T-helper 17 cell (primary cell): ENCODE data around the gene PTPRN2. TPM values are rescaled to one million over a fixed set of nuclear protein-coding genes. Genes with fewer than 3 reads are reported as not detected.
"Not testable (repeated sequence)": the region's sequence is repeated elsewhere in the genome, so short reads cannot be mapped to it uniquely, and the experiment has no call there.

Experiments
- ATAC-seq: fragments of 150-1000 bp; cut with Tn5 transposase; 2 replicates; pipeline ENCODE4 v1.10.0; 2021; ENCODE audit warnings: mild to moderate bottlenecking, moderate library complexity
- DNase-seq, 3 donors: peaks; one replicate each; pipeline versions ENCODE4 v3.0.0 to v3.0.0-alpha.2; 2020 to 2021
- H3K9me3 ChIP-seq: one replicate; pipeline ENCODE4 v1.7.0; 2013; ENCODE audit warnings: low read length, mild to moderate bottlenecking; ENCODE audit not compliant: control insufficient read depth, poor library complexity, severe bottlenecking
- H3K27ac Mint-ChIP-seq: one replicate; pipeline ENCODE4 v1.8.0; 2022; ENCODE audit warnings: mild to moderate bottlenecking, moderate library complexity, mixed read lengths
- H3K27me3 Mint-ChIP-seq: one replicate; pipeline ENCODE4 v1.8.0; 2022; ENCODE audit warnings: mixed read lengths
- H3K36me3 Mint-ChIP-seq: one replicate; pipeline ENCODE4 v1.8.0; 2022; ENCODE audit warnings: low read depth, mixed read lengths
- H3K4me1 Mint-ChIP-seq: one replicate; pipeline ENCODE4 v1.8.0; 2022; ENCODE audit warnings: mild to moderate bottlenecking, mixed read lengths
- H3K4me3 Mint-ChIP-seq: one replicate; pipeline ENCODE4 v1.8.0; 2022; ENCODE audit warnings: mild to moderate bottlenecking, moderate library complexity, mixed read lengths
- total RNA-seq, 4 donors: library from RNA in 2 of 4; stranded (reverse) in 2 of 4; gene quantifications; one replicate each; pipeline ENCODE4 v1.2.3 and lab custom pipeline; 2022 to 2026

Gene PTPRN2
- total RNA-seq, 2 donors from 2014 or later, result 0.42 to 0.57 TPM

- DNase-seq, ATAC-seq, H3K36me3 Mint-ChIP-seq, H3K27me3 Mint-ChIP-seq, H3K4me1 Mint-ChIP-seq, H3K4me3 Mint-ChIP-seq, H3K9me3 ChIP-seq, H3K27ac Mint-ChIP-seq: not testable (repeated sequence)
Observed at GRCh38 chr7:158336952-158337351, 250.7 kb downstream of the PTPRN2 start.

- not testable (repeated sequence) for ATAC-seq, H3K27me3 Mint-ChIP-seq, H3K36me3 Mint-ChIP-seq, H3K4me1 Mint-ChIP-seq, H3K4me3 Mint-ChIP-seq, H3K9me3 ChIP-seq, H3K27ac Mint-ChIP-seq, DNase-seq
Observed at GRCh38 chr7:158332516-158332915, 255.1 kb downstream of the PTPRN2 start.

GRCh38 chr7:158331826-158332450 is 255.7 kb downstream of the PTPRN2 start:
- H3K4me1 Mint-ChIP-seq, H3K9me3 ChIP-seq, H3K4me3 Mint-ChIP-seq, H3K36me3 Mint-ChIP-seq, H3K27ac Mint-ChIP-seq, H3K27me3 Mint-ChIP-seq, ATAC-seq, DNase-seq: not testable (repeated sequence)

GRCh38 chr7:158329686-158330085 is 257.9 kb downstream of the PTPRN2 start:
- ATAC-seq, result no peak
- Mint-ChIP-seq H3K4me1 (no peaks in the 10 kb centered on the region), H3K4me3 (no peak overlapping the region), H3K27me3 (no peaks in the 10 kb centered on the region), H3K36me3 (no peaks in the 10 kb centered on the region), H3K27ac (no peak overlapping the region)
- no peaks in the 10 kb centered on the region for H3K9me3 ChIP-seq
- no peak for DNase-seq

GRCh38 chr7:158329014-158329610 is 258.5 kb downstream of the PTPRN2 start:
- no peaks in the 10 kb centered on the region for H3K9me3 ChIP-seq
- ATAC-seq (no peak), DNase-seq (no peak)
- Mint-ChIP-seq H3K4me1 (no peaks in the 10 kb centered on the region), H3K27ac (no peak overlapping the region), H3K36me3 (no peaks in the 10 kb centered on the region), H3K4me3 (no peak overlapping the region), H3K27me3 (no peaks in the 10 kb centered on the region)

DNA sequence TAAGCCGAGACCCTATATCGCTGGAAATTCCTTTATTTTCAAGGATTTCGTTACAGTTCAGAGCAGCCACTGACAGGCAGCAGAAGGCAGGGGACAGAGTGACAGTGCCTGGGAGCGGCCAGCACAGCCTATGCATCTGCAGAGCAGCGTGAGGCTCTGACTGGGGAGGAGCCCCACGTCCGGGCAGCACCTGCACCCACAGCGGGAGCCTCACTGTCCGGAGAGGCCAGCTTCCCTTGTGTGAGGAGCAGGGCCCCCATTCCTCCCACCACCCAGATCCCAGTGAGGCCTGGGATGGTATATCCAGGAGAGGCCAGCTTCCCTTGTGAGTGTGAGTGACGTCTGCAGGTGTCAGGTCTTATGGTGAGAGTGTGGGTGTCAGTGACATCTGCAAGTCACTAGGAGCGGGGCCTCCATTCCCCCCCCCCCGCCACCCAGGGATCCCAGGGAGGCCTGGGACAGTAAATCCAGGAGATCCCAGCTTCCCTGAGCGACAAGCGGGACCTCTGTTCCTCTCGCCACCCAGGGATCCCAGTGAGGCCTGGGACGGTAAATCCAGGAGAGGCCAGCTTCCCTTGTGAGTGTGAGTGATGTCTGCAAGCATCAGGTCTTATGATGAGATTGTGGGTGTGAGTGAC is 259.1 kb downstream of the PTPRN2 start:
- Mint-ChIP-seq H3K4me1 (no peaks in the 10 kb centered on the region), H3K36me3 (no peaks in the 10 kb centered on the region), H3K27me3 (no peaks in the 10 kb centered on the region), H3K4me3 (no peak overlapping the region), H3K27ac (no peak overlapping the region)
- DNase-seq, result no peak
- ATAC-seq, result no peak
- no peaks in the 10 kb centered on the region for H3K9me3 ChIP-seq

DNA sequence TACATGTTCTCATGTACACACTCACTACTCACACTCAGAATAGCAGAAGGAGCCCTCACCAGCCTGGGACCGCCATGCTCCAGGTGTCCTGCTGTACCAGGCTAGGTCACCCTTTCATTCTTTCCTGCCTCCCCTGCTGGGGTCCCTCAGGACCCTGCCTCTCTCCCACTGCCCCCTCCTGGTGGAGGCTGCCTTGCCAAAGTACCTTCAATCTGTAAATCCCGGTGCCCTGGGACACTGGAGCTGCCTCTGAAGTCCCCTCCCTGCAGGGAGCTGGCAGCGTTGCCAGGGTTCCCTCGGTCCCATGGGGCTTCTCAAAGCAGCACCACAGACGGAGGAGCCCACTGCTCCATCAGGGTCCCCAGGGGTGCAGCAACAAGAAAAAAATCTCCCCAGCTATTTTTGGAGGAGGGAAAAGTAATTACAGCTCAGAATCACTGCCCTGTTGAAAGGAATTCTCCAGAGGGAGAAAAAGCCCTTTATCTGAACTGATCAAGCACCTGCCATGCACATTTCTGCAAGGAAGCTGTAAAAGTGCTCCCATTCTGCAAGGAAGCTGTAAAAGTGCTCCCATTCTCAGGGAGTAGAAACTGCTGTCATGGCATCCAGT is 259.9 kb downstream of the PTPRN2 start:
- Mint-ChIP-seq H3K36me3 (no peaks in the 10 kb centered on the region), H3K4me3 (no peak overlapping the region), H3K27me3 (no peaks in the 10 kb centered on the region), H3K27ac (no peak overlapping the region), H3K4me1 (no peaks in the 10 kb centered on the region)
- no peaks in the 10 kb centered on the region for H3K9me3 ChIP-seq
- DNase-seq (no peak), ATAC-seq (no peak)

DNA sequence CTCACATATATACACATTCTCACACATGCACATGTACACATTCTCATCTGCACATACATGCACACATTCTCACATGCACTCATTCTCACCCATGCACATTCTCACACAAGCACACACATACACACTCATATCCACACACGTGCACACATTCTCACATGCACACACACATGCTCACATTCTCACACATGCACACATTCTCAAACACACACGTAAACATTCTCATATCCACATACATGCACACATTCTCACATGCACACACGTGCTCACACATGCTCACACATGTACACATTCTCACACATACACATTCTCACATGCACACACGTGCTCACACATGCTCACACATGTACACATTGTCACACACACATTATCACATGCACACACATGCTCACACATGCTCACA is 260.6 kb downstream of the PTPRN2 start:
- no peak for DNase-seq
- H3K27ac Mint-ChIP-seq, result no peak overlapping the region
- no peaks in the 10 kb centered on the region for H3K9me3 ChIP-seq
- H3K36me3 Mint-ChIP-seq, result no peaks in the 10 kb centered on the region
- no peak overlapping the region for H3K4me3 Mint-ChIP-seq
- no peaks in the 10 kb centered on the region for H3K4me1 Mint-ChIP-seq
- no peak for ATAC-seq
- no peaks in the 10 kb centered on the region for H3K27me3 Mint-ChIP-seq

- H3K4me3 Mint-ChIP-seq, result no peak overlapping the region
- H3K9me3 ChIP-seq, result no peaks in the 10 kb centered on the region
- no peaks in the 10 kb centered on the region for H3K27me3 Mint-ChIP-seq
- H3K4me1 Mint-ChIP-seq, result no peaks in the 10 kb centered on the region
- ATAC-seq, result no peak
- H3K27ac Mint-ChIP-seq, result no peak overlapping the region
- H3K36me3 Mint-ChIP-seq, result no peaks in the 10 kb centered on the region
- no peak for DNase-seq
Observed at GRCh38 chr7:158325530-158326381, 261.9 kb downstream of the PTPRN2 start.

- Mint-ChIP-seq H3K4me3 (no peak overlapping the region), H3K27me3 (no peaks in the 10 kb centered on the region), H3K27ac (no peak overlapping the region), H3K4me1 (no peaks in the 10 kb centered on the region), H3K36me3 (no peaks in the 10 kb centered on the region)
- DNase-seq (no peak), ATAC-seq (no peak)
- H3K9me3 ChIP-seq, result no peaks in the 10 kb centered on the region
Observed at GRCh38 chr7:158324397-158325360, 262.9 kb downstream of the PTPRN2 start.

- ATAC-seq (no peak), DNase-seq (no peak)
- Mint-ChIP-seq H3K36me3 (no peaks in the 10 kb centered on the region), H3K4me1 (no peaks in the 10 kb centered on the region), H3K4me3 (no peak overlapping the region), H3K27me3 (no peaks in the 10 kb centered on the region), H3K27ac (no peak overlapping the region)
- no peaks in the 10 kb centered on the region for H3K9me3 ChIP-seq
Observed at GRCh38 chr7:158323741-158324396, 263.8 kb downstream of the PTPRN2 start.
